Esophagus squamous epithelium (tissue), 5 donors: ENCODE data around the gene ADGRB3. TPM values are rescaled to one million over a fixed set of nuclear protein-coding genes. Genes with fewer than 3 reads are reported as not detected.

Source experiments
- DNase-seq: peaks from one replicate; lab custom pipeline; 2025; lab: John Stamatoyannopoulos, UW
- H3K27ac ChIP-seq, 4 donors: fragments of 200-600 bp; sonication (generic); one replicate each; pipeline ENCODE4 v1.5.1; 2016 to 2019; ENCODE audit warnings: mild to moderate bottlenecking in 1 of 4
- H3K27me3 ChIP-seq, 4 donors: fragments of 200-600 bp; sonication (generic); 1 replicate in 3 of 4; 2 replicates in 1 of 4; pipeline versions ENCODE4 v1.5.1 to v1.6.0; 2017 to 2021; ENCODE audit warnings: antibody characterized with exemption in 1 of 4
- H3K36me3 ChIP-seq, 3 donors: fragments of 200-600 bp; sonication (generic); one replicate each; pipeline ENCODE4 v1.5.1; 2016 to 2019
- H3K4me1 ChIP-seq, 3 donors: fragments of 200-600 bp; sonication (generic); one replicate each; pipeline ENCODE4 v1.5.1; 2017 to 2019
- H3K4me3 ChIP-seq, 4 donors: fragments of 200-600 bp; sonication (generic); 1 replicate in 3 of 4; 2 replicates in 1 of 4; pipeline ENCODE4 v1.5.1; 2016 to 2019; ENCODE audit warnings: mild to moderate bottlenecking in 2 of 4, moderate library complexity in 1 of 4
- H3K9me3 ChIP-seq, 3 donors: fragments of 200-600 bp; sonication (generic); one replicate each; pipeline ENCODE4 v1.5.1; 2016 to 2019
- POLR2A ChIP-seq, 4 donors: fragments of 450-650 bp; IDR thresholded peaks; one replicate each; pipeline ENCODE4 v1.6.1; 2017; ENCODE audit warnings: antibody characterized with exemption in 4 of 4, mild to moderate bottlenecking in 4 of 4, moderate library complexity in 3 of 4
- WGBS, 2 donors: methylation state at CpG; one replicate each; pipeline ENCODE4 v1.1.5; 2018; 5-methylcytosine and 5-hydroxymethylcytosine counted together
- intact Hi-C: fragments of 100-400 bp; cut with DNase I; formaldehyde crosslinking; loops from one replicate; pipeline ENCODE4 v1.15.0; 2022
- total RNA-seq, 4 donors: library from RNA; depleted of rRNA; stranded (reverse); fragments of >200 nt; gene quantifications; one replicate each; pipeline ENCODE4 v1.1.0, GENCODE V29; 2016
- TF ChIP-seq, protein P1 (sequence below), 6 experiments: fragments of 450-650 bp in 4 of 6; fragments of 200-600 bp in 2 of 6; sonication (generic) in 2 of 6; IDR thresholded peaks; one replicate each; pipeline ENCODE4 v1.5.1; 2016 to 2019; ENCODE audit warnings: antibody characterized with exemption in 6 of 6, mild to moderate bottlenecking in 4 of 6, moderate library complexity in 4 of 6
- donor health status: DM: yes; HTN: yes; CAD: no.

The ADGRB3 gene
- total RNA-seq, 4 donors from 2014 or later: 0.04 to 1.1 (median 0.32) TPM

DNA sequence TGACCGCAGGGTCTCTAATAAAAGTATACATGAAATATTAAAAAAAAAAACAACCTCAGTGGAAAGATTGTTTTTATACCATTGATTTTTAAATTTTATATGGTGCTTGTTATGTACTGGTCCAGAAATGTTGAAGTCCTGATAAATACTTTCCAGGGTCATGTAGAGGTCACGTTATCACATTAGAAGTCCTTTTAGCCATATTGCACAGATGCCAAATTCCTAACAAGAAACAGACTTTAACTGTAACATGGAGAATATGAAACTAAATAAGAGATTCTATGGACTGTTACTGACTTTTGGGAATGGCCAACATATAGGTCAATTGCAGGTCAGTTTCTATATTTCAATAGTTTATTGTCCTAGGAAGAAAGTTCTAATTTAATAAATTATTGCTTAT, 89.0 kb downstream of the ADGRB3 start:
- DNase-seq: no peak
- H3K27ac ChIP-seq: no peak overlapping the region
- no peak for TF ChIP-seq POLR2A (IDR thresholded peaks at IDR 0.05)
- TF ChIP-seq, protein P1, sequence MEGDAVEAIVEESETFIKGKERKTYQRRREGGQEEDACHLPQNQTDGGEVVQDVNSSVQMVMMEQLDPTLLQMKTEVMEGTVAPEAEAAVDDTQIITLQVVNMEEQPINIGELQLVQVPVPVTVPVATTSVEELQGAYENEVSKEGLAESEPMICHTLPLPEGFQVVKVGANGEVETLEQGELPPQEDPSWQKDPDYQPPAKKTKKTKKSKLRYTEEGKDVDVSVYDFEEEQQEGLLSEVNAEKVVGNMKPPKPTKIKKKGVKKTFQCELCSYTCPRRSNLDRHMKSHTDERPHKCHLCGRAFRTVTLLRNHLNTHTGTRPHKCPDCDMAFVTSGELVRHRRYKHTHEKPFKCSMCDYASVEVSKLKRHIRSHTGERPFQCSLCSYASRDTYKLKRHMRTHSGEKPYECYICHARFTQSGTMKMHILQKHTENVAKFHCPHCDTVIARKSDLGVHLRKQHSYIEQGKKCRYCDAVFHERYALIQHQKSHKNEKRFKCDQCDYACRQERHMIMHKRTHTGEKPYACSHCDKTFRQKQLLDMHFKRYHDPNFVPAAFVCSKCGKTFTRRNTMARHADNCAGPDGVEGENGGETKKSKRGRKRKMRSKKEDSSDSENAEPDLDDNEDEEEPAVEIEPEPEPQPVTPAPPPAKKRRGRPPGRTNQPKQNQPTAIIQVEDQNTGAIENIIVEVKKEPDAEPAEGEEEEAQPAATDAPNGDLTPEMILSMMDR (IDR thresholded peaks at IDR 0.05): no peak
- no peaks in the 10 kb centered on the region for H3K27me3 ChIP-seq
- no peaks in the 10 kb centered on the region for H3K9me3 ChIP-seq
- no peak overlapping the region for H3K4me3 ChIP-seq
- no peaks in the 10 kb centered on the region for H3K36me3 ChIP-seq
- intact Hi-C loops: no loop called here
- WGBS, 2 donors: 67 to 81% methylated on average over 2 of the region's 2 CpGs
- no peaks in the 10 kb centered on the region for H3K4me1 ChIP-seq

DNA sequence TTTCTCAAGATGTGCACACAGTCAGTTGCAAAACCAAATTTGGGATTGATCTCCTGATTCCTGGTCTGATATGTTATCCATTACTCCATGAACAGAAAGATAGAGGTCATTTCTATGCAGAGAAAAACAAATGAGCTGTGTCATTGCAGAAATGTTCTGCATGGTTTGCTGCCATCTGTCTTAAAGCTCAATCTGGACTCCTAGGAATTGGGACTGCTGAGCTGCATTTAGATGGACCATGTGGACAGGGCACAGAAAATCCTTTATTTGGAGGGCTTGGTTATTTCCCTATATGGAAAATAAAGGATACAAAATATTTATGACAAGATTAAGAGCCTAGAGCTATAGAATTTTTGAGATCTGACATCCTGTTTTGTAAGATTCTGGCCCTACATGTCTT, 91.3 kb downstream of the ADGRB3 start:
- Histone ChIP-seq H3K27me3 (no peaks in the 10 kb centered on the region), H3K36me3 (no peaks in the 10 kb centered on the region), H3K9me3 (no peaks in the 10 kb centered on the region), H3K4me1 (no peaks in the 10 kb centered on the region), H3K27ac (no peak overlapping the region), H3K4me3 (no peak overlapping the region)
- intact Hi-C loops: no loop called here
- no peak for TF ChIP-seq POLR2A (IDR thresholded peaks at IDR 0.05)
- TF ChIP-seq, protein P1 (IDR thresholded peaks at IDR 0.05): no peak
- no peak for DNase-seq

DNA sequence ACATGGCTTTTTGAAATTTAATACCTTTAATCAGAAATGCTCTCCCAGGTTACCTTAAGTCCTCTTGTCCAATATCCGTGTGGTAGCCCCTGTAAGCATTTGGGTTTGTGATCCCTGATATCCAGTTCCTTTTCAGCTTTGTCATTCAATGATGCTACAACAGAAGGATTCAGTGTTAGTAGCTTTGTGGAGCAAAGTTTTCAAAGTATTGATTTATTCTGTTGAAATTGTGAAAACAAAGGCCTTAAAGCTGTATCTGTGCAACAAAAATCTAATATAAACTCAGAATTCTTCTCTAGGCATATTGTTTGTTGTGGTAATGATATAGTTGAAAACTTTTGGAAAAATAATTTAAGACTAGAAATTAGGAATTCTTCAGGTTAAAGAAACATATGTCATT, 91.9 kb downstream of the ADGRB3 start:
- Histone ChIP-seq H3K9me3 (no peaks in the 10 kb centered on the region), H3K4me3 (no peak overlapping the region), H3K27ac (no peak overlapping the region), H3K4me1 (no peaks in the 10 kb centered on the region), H3K36me3 (no peaks in the 10 kb centered on the region), H3K27me3 (no peaks in the 10 kb centered on the region)
- TF ChIP-seq, protein P1 (IDR thresholded peaks at IDR 0.05): no peak
- no peak for TF ChIP-seq POLR2A (IDR thresholded peaks at IDR 0.05)
- DNase-seq: no peak
- intact Hi-C loops: no loop called here
- WGBS, 2 donors: 56 to 81% methylated on average over 1 of the region's 1 CpG

DNA sequence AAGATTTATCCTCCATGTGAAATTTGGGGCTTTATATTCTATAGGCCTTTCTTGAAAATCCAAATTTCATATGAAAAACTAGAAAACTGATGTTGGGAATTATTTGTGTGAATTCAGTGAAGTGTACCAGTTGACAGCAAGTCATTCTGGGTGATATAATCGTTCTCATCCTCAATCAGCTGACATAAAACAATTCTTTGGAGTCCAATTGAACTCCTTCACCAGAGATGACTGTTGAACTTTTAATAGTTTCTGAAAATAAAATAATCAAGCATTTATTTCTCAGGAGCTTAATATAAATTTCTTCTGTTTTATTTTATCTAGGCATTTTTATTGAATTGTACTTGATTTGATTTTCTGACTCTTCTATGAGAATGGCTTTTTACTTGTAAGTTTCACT, 92.6 kb downstream of the ADGRB3 start:
- DNase-seq: no peak
- Histone ChIP-seq H3K4me3 (no peak overlapping the region), H3K9me3 (no peaks in the 10 kb centered on the region), H3K27ac (no peak overlapping the region), H3K36me3 (no peaks in the 10 kb centered on the region), H3K27me3 (no peaks in the 10 kb centered on the region), H3K4me1 (no peaks in the 10 kb centered on the region)
- intact Hi-C loops: no loop called here
- no peak for TF ChIP-seq POLR2A (IDR thresholded peaks at IDR 0.05)
- WGBS, 2 donors: 16 to 28% methylated on average over 1 of the region's 1 CpG

DNA sequence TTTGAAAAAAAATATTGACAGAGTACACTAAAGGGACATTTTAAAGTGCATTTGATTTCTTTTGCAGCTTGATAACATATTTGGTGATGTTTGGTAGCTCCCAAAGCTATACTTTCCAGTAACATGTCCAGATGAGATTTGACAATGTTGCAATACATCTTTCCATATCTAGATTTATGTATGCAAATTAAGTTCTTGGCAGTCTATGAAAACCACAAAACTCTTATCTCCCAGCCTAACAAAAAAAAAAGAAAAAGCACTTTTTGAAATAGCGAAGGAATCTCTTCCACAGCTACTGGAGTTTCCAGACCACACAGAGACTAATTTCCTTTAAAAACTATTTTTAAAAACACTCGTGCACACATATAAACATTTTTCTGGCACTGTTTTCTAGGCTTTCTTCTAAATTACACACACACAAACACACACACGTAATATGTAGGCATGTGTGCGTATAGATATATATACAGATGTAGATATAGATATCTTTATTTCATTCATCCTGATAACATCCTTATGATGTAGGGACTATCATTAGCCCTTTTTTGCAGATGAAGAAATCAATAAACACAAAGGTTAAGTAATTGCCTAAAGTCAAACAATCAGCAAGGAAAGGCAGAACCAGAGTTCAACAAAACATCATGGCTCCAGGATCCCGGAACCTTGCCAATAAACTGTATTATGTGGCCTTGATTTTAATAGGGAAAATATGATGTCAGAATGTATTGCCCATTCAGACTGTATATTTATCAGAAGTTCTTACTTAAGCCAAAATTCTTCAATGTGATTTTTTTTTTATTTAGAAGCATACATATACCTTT, 93.3 kb downstream of the ADGRB3 start:
- Histone ChIP-seq H3K4me1 (no peaks in the 10 kb centered on the region), H3K4me3 (no peak overlapping the region), H3K27me3 (no peaks in the 10 kb centered on the region), H3K36me3 (no peaks in the 10 kb centered on the region), H3K9me3 (no peaks in the 10 kb centered on the region), H3K27ac (no peak overlapping the region)
- no peak for TF ChIP-seq POLR2A (IDR thresholded peaks at IDR 0.05)
- TF ChIP-seq, protein P1 (IDR thresholded peaks at IDR 0.05): no peak
- WGBS, 2 donors: 50 to 57% methylated on average over 5 of the region's 5 CpGs
- intact Hi-C loops: no loop called here
- DNase-seq: no peak
